Panc1 (cell line): ENCODE data around the gene USP24. TPM values are rescaled to one million over a fixed set of nuclear protein-coding genes. Genes with fewer than 3 reads are reported as not detected.

Experiments
- ATAC-seq: fragments of 200-7000 bp; cut with Tn5 transposase; 2 replicates; pipeline ENCODE4 v1.9.1; 2020; ENCODE audit warnings: mild to moderate bottlenecking, moderate library complexity
- BruUV-seq: library from RNA; stranded (reverse); fragments of 400-500 nt; replicated peaks from 2 replicates; lab custom pipeline; 2021; lab: Mats Ljungman, UMichigan
- CTCF ChIA-PET: fragments of 300-600 bp; sonication (Branson Sonifier 250); formaldehyde crosslinking; loops from one replicate; lab custom pipeline; 2022; ENCODE audit warnings: antibody characterized with exemption; lab: Charles Lee
- POLR2A ChIA-PET: fragments of 300-600 bp; sonication (Branson Sonifier 250); formaldehyde crosslinking; loops from one replicate; lab custom pipeline; 2022; ENCODE audit warnings: antibody characterized with exemption; lab: Charles Lee
- DNase-seq: peaks from one replicate; pipeline ENCODE4 v3.0.0-alpha.2; 2010; ENCODE audit warnings: low read depth, low spot score
- H3K27ac ChIP-seq: 2 replicates; pipeline ENCODE4 v1.5.1; 2011; ENCODE audit warnings: mild to moderate bottlenecking, low read length, inconsistent platforms
- H3K27me3 ChIP-seq: fragments of 200-500 bp; sonication (Bioruptor generic); 2 replicates; pipeline ENCODE4 v1.6.0; 2014; ENCODE audit warnings: low read length, inconsistent platforms; ENCODE audit not compliant: control insufficient read depth, insufficient read depth
- H3K36me3 ChIP-seq: fragments of 200-500 bp; sonication (Bioruptor generic); 2 replicates; pipeline ENCODE4 v1.5.1; 2014; ENCODE audit warnings: inconsistent platforms, mild to moderate bottlenecking, low read length, moderate library complexity; ENCODE audit not compliant: control insufficient read depth, insufficient read depth
- H3K4me1 ChIP-seq: 2 replicates; pipeline ENCODE4 v1.5.1; 2011; ENCODE audit warnings: inconsistent platforms, mild to moderate bottlenecking, low read length, moderate library complexity; ENCODE audit not compliant: control insufficient read depth, insufficient read depth
- H3K4me3 ChIP-seq, 2 experiments: 2 replicates each; pipeline ENCODE4 v1.5.1; 2011 to 2012; ENCODE audit warnings: low read depth in 2 of 2, low read length in 2 of 2, mild to moderate bottlenecking in 2 of 2, inconsistent platforms in 1 of 2, moderate library complexity in 1 of 2
- H3K9me3 ChIP-seq: fragments of 200-500 bp; sonication (Bioruptor generic); 2 replicates; pipeline ENCODE4 v1.5.1; 2014; ENCODE audit warnings: low read depth, mild to moderate bottlenecking, inconsistent platforms, low read length, moderate library complexity; ENCODE audit not compliant: control insufficient read depth, insufficient read depth
- POLR2AphosphoS5 ChIP-seq: IDR thresholded peaks from 2 replicates; pipeline ENCODE4 v1.6.1; 2012; ENCODE audit warnings: mild to moderate bottlenecking, low read depth, low read length, moderate library complexity
- SIN3A ChIP-seq: IDR thresholded peaks from 2 replicates; pipeline ENCODE4 v1.6.1; 2012; ENCODE audit warnings: low read depth, mild to moderate bottlenecking, low read length, moderate library complexity, borderline replicate concordance; ENCODE audit not compliant: insufficient read depth
- TCF7L2 ChIP-seq: IDR thresholded peaks from 2 replicates; pipeline ENCODE4 v1.6.1; 2011; ENCODE audit warnings: mild to moderate bottlenecking, low read depth, low read length, inconsistent platforms
- in situ Hi-C: cut with HindIII; loops from 2 replicates; pipeline ENCODE4 v1.10.0; 2016; ENCODE audit warnings: low sequenced_read_pairs, low pct_unique_long_range_greater_than_20kb
- intact Hi-C: fragments of 100-400 bp; cut with micrococcal nuclease; formaldehyde crosslinking; loops from one replicate; pipeline ENCODE4 v1.10.0; 2022; ENCODE audit not compliant: unreplicated experiment
- total RNA-seq: library from RNA; stranded (reverse); gene quantifications from one replicate; pipeline ENCODE4 v1.2.1, GENCODE V29; 2021; ENCODE audit not compliant: unreplicated experiment
- TF ChIP-seq, protein P1 (sequence below): fragments of 450-650 bp; IDR thresholded peaks from 2 replicates; pipeline ENCODE4 v1.5.1; 2017; ENCODE audit warnings: mild to moderate bottlenecking
- TF ChIP-seq, protein P2 (sequence below), 2 experiments: IDR thresholded peaks; 2 replicates each; pipeline ENCODE4 v1.6.1; 2011 to 2012; ENCODE audit warnings: low read depth in 2 of 2, control low read depth in 1 of 2, low read length in 1 of 2, mild to moderate bottlenecking in 1 of 2, moderate library complexity in 1 of 2; ENCODE audit not compliant: insufficient read depth in 1 of 2

USP24 gene
- total RNA-seq, 1 experiment from 2014 or later: 52.2 TPM

DNA sequence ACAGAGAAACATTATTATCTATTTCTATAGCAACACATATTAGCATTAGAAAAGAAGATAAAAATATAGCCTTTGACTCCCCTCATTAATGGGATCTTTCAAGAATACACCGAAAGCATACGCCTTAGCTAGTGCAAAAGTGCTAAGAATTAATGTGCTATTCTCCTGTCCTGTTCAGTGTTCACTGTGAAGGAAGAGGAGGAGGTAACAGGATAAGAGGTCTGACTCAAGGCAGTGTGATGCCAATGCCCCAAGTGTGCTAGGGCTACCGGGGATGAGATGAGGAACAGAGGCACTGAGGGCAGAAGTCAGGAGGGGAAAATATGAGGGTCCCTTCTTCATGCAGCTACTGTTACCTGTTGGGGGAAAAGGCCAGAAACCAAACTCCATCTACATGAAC lies 43.5 kb downstream of the USP24 start:
- no TSS peak for BruUV-seq
- ATAC-seq (no peak), DNase-seq (no peak)
- Histone ChIP-seq H3K9me3 (no peaks in the 10 kb centered on the region), H3K36me3 (peaks cover 21% of the 10 kb centered on the region), H3K27me3 (no peaks in the 10 kb centered on the region), H3K4me3 (no peak overlapping the region), H3K4me1 (no peaks in the 10 kb centered on the region; the same call in 1 of the 2 replicates), H3K27ac (no peak overlapping the region)
- TF ChIP-seq, protein P1, sequence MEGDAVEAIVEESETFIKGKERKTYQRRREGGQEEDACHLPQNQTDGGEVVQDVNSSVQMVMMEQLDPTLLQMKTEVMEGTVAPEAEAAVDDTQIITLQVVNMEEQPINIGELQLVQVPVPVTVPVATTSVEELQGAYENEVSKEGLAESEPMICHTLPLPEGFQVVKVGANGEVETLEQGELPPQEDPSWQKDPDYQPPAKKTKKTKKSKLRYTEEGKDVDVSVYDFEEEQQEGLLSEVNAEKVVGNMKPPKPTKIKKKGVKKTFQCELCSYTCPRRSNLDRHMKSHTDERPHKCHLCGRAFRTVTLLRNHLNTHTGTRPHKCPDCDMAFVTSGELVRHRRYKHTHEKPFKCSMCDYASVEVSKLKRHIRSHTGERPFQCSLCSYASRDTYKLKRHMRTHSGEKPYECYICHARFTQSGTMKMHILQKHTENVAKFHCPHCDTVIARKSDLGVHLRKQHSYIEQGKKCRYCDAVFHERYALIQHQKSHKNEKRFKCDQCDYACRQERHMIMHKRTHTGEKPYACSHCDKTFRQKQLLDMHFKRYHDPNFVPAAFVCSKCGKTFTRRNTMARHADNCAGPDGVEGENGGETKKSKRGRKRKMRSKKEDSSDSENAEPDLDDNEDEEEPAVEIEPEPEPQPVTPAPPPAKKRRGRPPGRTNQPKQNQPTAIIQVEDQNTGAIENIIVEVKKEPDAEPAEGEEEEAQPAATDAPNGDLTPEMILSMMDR: no peak
- no peak for TF ChIP-seq TCF7L2
- TF ChIP-seq, protein P2, sequence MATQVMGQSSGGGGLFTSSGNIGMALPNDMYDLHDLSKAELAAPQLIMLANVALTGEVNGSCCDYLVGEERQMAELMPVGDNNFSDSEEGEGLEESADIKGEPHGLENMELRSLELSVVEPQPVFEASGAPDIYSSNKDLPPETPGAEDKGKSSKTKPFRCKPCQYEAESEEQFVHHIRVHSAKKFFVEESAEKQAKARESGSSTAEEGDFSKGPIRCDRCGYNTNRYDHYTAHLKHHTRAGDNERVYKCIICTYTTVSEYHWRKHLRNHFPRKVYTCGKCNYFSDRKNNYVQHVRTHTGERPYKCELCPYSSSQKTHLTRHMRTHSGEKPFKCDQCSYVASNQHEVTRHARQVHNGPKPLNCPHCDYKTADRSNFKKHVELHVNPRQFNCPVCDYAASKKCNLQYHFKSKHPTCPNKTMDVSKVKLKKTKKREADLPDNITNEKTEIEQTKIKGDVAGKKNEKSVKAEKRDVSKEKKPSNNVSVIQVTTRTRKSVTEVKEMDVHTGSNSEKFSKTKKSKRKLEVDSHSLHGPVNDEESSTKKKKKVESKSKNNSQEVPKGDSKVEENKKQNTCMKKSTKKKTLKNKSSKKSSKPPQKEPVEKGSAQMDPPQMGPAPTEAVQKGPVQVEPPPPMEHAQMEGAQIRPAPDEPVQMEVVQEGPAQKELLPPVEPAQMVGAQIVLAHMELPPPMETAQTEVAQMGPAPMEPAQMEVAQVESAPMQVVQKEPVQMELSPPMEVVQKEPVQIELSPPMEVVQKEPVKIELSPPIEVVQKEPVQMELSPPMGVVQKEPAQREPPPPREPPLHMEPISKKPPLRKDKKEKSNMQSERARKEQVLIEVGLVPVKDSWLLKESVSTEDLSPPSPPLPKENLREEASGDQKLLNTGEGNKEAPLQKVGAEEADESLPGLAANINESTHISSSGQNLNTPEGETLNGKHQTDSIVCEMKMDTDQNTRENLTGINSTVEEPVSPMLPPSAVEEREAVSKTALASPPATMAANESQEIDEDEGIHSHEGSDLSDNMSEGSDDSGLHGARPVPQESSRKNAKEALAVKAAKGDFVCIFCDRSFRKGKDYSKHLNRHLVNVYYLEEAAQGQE (IDR thresholded peaks at IDR 0.05; ENCODE audit: insufficient read depth in 1 of 2, low read depth in 2 of 2, low read length in 1 of 2): no peak
- no peak for TF ChIP-seq SIN3A
- no peak for TF ChIP-seq POLR2AphosphoS5
- ChIA-PET CTCF (no interaction called here), POLR2A (no interaction called here)
- in situ Hi-C loops: no loop called here
- intact Hi-C loops: no loop called here

DNA sequence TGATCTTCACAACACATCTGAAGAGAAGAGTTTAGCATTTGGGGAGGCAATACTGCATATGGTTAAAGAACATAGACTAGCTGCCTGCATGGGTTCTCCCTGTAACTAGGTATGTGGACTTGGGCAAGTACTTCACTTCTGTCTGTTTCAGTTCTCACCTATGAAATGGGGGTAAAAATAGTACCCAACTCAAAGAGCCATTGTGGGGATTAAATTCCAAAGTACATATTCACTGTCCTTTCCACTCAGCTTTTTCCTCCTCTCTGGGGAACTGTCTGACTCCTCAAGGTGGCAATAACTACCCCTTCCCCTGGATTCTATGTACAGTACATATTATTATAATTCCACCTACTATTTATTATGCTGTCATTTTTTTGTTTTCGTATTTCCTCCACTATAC lies 44.7 kb downstream of the USP24 start:
- H3K4me1 ChIP-seq: no peaks in the 10 kb centered on the region; the same call in 1 of the 2 replicates
- no peak for TF ChIP-seq SIN3A
- TF ChIP-seq POLR2AphosphoS5: no peak
- no peak for TF ChIP-seq TCF7L2
- TF ChIP-seq, protein P1: no peak
- TF ChIP-seq, protein P2 (IDR thresholded peaks at IDR 0.05; ENCODE audit: insufficient read depth in 1 of 2, low read depth in 2 of 2, low read length in 1 of 2): no peak
- CTCF ChIA-PET: no interaction called here
- POLR2A ChIA-PET: no interaction called here
- intact Hi-C loops: no loop called here
- DNase-seq (no peak), ATAC-seq (no peak)
- no peak overlapping the region for H3K27ac ChIP-seq
- H3K9me3 ChIP-seq: no peaks in the 10 kb centered on the region
- H3K4me3 ChIP-seq: no peak overlapping the region
- no TSS peak for BruUV-seq
- H3K36me3 ChIP-seq: peaks cover 33% of the 10 kb centered on the region
- in situ Hi-C loops: no loop called here
- H3K27me3 ChIP-seq: no peaks in the 10 kb centered on the region
